ENCODE results near the gene HOXC9.

GRCh38 chr12:54003625-54004024 lies 3.7 kb downstream of the HOXC9 start:
- TF ChIP-seq, protein P1, sequence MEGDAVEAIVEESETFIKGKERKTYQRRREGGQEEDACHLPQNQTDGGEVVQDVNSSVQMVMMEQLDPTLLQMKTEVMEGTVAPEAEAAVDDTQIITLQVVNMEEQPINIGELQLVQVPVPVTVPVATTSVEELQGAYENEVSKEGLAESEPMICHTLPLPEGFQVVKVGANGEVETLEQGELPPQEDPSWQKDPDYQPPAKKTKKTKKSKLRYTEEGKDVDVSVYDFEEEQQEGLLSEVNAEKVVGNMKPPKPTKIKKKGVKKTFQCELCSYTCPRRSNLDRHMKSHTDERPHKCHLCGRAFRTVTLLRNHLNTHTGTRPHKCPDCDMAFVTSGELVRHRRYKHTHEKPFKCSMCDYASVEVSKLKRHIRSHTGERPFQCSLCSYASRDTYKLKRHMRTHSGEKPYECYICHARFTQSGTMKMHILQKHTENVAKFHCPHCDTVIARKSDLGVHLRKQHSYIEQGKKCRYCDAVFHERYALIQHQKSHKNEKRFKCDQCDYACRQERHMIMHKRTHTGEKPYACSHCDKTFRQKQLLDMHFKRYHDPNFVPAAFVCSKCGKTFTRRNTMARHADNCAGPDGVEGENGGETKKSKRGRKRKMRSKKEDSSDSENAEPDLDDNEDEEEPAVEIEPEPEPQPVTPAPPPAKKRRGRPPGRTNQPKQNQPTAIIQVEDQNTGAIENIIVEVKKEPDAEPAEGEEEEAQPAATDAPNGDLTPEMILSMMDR (IDR thresholded peaks at IDR 0.05): no peak
- TF ChIP-seq NR1H2 (CRISPR knock-in tag; IDR thresholded peaks at IDR 0.05): no peak
- TF ChIP-seq NFYB (CRISPR knock-in tag; conservative IDR thresholded peaks at IDR 0.05; ENCODE audit: low read depth): no peak
- TF ChIP-seq, protein P2, sequence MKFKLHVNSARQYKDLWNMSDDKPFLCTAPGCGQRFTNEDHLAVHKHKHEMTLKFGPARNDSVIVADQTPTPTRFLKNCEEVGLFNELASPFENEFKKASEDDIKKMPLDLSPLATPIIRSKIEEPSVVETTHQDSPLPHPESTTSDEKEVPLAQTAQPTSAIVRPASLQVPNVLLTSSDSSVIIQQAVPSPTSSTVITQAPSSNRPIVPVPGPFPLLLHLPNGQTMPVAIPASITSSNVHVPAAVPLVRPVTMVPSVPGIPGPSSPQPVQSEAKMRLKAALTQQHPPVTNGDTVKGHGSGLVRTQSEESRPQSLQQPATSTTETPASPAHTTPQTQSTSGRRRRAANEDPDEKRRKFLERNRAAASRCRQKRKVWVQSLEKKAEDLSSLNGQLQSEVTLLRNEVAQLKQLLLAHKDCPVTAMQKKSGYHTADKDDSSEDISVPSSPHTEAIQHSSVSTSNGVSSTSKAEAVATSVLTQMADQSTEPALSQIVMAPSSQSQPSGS (CRISPR knock-in tag; IDR thresholded peaks at IDR 0.05; ENCODE audit: borderline replicate concordance, low read depth): no peak

Data from WTC11 (cell line).